Endothelial cell of umbilical vein (primary cell): ENCODE data around the gene RANBP17.

ENCODE experiments used
- CTCF ChIP-seq, 2 donors: IDR thresholded peaks; 1 replicate in 1 of 2; 2 replicates in 1 of 2; pipeline ENCODE4 v1.5.1; 2011; ENCODE audit warnings: low read length in 2 of 2, mild to moderate bottlenecking in 2 of 2, moderate library complexity in 2 of 2, control low read depth in 1 of 2, inconsistent platforms in 1 of 2, low read depth in 1 of 2; ENCODE audit not compliant: insufficient read depth in 1 of 2; ENCODE audit errors: extremely low read depth in 1 of 2
- EZH2 ChIP-seq: IDR thresholded peaks from 2 replicates; pipeline ENCODE4 v1.6.1; 2012; ENCODE audit warnings: borderline replicate concordance, low read depth, mild to moderate bottlenecking, moderate library complexity, low read length, inconsistent platforms; ENCODE audit not compliant: severe bottlenecking
- FOS ChIP-seq: IDR thresholded peaks from 2 replicates; pipeline ENCODE4 v1.6.1; 2011; ENCODE audit warnings: mild to moderate bottlenecking, low read length, moderate library complexity, borderline replicate concordance; ENCODE audit not compliant: insufficient read depth
- GATA2 ChIP-seq: IDR thresholded peaks from 2 replicates; pipeline ENCODE4 v1.7.0; 2011; ENCODE audit warnings: low read depth, mild to moderate bottlenecking, moderate library complexity, mixed read lengths, low read length; ENCODE audit not compliant: insufficient read length, insufficient read depth
- JUN ChIP-seq: IDR thresholded peaks from 2 replicates; pipeline ENCODE4 v1.6.1; 2011; ENCODE audit warnings: borderline replicate concordance, low read depth; ENCODE audit not compliant: insufficient read length, insufficient read depth
- POLR2A ChIP-seq: IDR thresholded peaks from 2 replicates; pipeline ENCODE4 v1.6.1; 2012; ENCODE audit warnings: low read depth, mild to moderate bottlenecking, control low read depth, low read length
- POLR2AphosphoS5 ChIP-seq: IDR thresholded peaks from 2 replicates; pipeline ENCODE4 v1.6.1; 2012; ENCODE audit warnings: low read depth, mild to moderate bottlenecking, control low read depth, low read length, moderate library complexity; ENCODE audit not compliant: insufficient read depth
- TF ChIP-seq, protein P1 (sequence below): IDR thresholded peaks from 2 replicates; pipeline ENCODE4 v1.6.1; 2011; ENCODE audit not compliant: insufficient read depth, insufficient read length

DNA sequence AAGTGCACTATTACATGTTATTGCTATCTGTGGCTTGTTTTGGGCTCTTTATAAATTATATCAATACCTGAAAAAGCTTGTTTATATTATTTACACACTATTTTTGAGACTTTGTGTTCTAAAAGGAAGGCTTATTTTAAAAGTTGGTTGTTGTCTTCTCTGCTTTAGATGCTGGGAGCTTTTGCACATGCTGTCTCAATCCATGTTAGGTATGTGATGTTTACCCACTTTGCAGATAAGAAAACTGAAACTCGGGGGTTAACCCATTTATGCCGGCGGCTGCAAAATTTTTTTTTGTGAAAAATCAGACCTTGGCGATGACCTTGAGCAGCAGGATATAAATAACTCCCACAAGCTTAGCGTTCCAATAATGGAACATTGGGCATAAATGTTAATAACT lies 212.9 kb downstream of the RANBP17 start:
- no peak for TF ChIP-seq CTCF (IDR thresholded peaks at IDR 0.05; ENCODE audit: extremely low read depth in 1 of 2, insufficient read depth in 1 of 2, low read depth in 1 of 2, low read length in 2 of 2)
- TF ChIP-seq POLR2A = no peak
- no peak for TF ChIP-seq JUN
- no peak for TF ChIP-seq POLR2AphosphoS5
- TF ChIP-seq, protein P1, sequence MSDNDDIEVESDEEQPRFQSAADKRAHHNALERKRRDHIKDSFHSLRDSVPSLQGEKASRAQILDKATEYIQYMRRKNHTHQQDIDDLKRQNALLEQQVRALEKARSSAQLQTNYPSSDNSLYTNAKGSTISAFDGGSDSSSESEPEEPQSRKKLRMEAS = no peak
- TF ChIP-seq EZH2 = no peak
- TF ChIP-seq FOS = no peak
- no peak for TF ChIP-seq GATA2
